ENCODE results near the gene MZT2B.
A peak's percentile ranks its signal among the peaks of the same experiment; 100 is the strongest.
"Not testable (repeated sequence)": the region's sequence is repeated elsewhere in the genome, so short reads cannot be mapped to it uniquely, and the experiment has no call there.

MZT2B gene

GRCh38 chr2:130180404-130181324 lies 1.4 kb upstream of the MZT2B start:
- DNase-seq (ENCODE audit: low read depth) = not testable (repeated sequence)

GRCh38 chr2:130181325-130181879 lies 660 bp upstream of the MZT2B start, which contains the start of gene SMPD4:
SMPD4 (minus strand) TSS chr2:130181602; CDS start chr2:130176592, 5,010 bp downstream.
- DNase-seq (ENCODE audit: low read depth) = peak; percentile 96

GRCh38 chr2:130182826-130183511 lies 907 bp downstream of the MZT2B start:
- not testable (repeated sequence) for DNase-seq (ENCODE audit: low read depth)

GRCh38 chr2:130183512-130184373 lies 1.7 kb downstream of the MZT2B start:
- no peak for DNase-seq (ENCODE audit: low read depth)

- DNase-seq (ENCODE audit: low read depth) = no peak
Measured at GRCh38 chr2:130185436-130185835, 3.4 kb downstream of the MZT2B start.

GRCh38 chr2:130185896-130186295 lies 3.8 kb downstream of the MZT2B start:
- DNase-seq (ENCODE audit: low read depth) = no peak

- no peak for DNase-seq (ENCODE audit: low read depth)
Measured at GRCh38 chr2:130186391-130186790, 4.3 kb downstream of the MZT2B start.

- no peak for DNase-seq (ENCODE audit: low read depth)
Measured at GRCh38 chr2:130187268-130187667, 5.2 kb downstream of the MZT2B start.

- not testable (repeated sequence) for DNase-seq (ENCODE audit: low read depth)
Measured at GRCh38 chr2:130187859-130188792, 6.1 kb downstream of the MZT2B start.

- not testable (repeated sequence) for DNase-seq (ENCODE audit: low read depth)
Measured at GRCh38 chr2:130188958-130189357, 6.9 kb downstream of the MZT2B start.

GRCh38 chr2:130190237-130190636 lies 8.2 kb downstream of the MZT2B start:
- no peak for DNase-seq (ENCODE audit: low read depth)

GRCh38 chr2:130191319-130191718 lies 9.3 kb downstream of the MZT2B start:
- DNase-seq (ENCODE audit: low read depth) = not testable (repeated sequence)

GRCh38 chr2:130192451-130192850 lies 10.4 kb downstream of the MZT2B start:
- not testable (repeated sequence) for DNase-seq (ENCODE audit: low read depth)

- not testable (repeated sequence) for DNase-seq (ENCODE audit: low read depth)
Measured at GRCh38 chr2:130193824-130194223, 11.8 kb downstream of the MZT2B start.

- DNase-seq (ENCODE audit: low read depth) = not testable (repeated sequence)
Measured at GRCh38 chr2:130195089-130195635, 13.1 kb downstream of the MZT2B start.

GRCh38 chr2:130196052-130196451 lies 14.0 kb downstream of the MZT2B start:
- DNase-seq (ENCODE audit: low read depth) = not testable (repeated sequence)

GRCh38 chr2:130198343-130198742 lies 16.3 kb downstream of the MZT2B start, which contains the start of gene TUBA3E:
TUBA3E (minus strand) TSS chr2:130198439; CDS start chr2:130198360, 79 bp downstream.
- DNase-seq (ENCODE audit: low read depth) = no peak

GRCh38 chr2:130202518-130202917 lies 20.5 kb downstream of the MZT2B start:
- DNase-seq (ENCODE audit: low read depth) = not testable (repeated sequence)

GRCh38 chr2:130203150-130203549 lies 21.1 kb downstream of the MZT2B start:
- not testable (repeated sequence) for DNase-seq (ENCODE audit: low read depth)

GRCh38 chr2:130207051-130207450 lies 25.0 kb downstream of the MZT2B start:
- not testable (repeated sequence) for DNase-seq (ENCODE audit: low read depth)

Measured in T-helper 22 cell (primary cell).